Right lobe of liver (tissue), 6 donors: Measurements from ENCODE around the gene GRIA1. TPM values are rescaled to one million over a fixed set of nuclear protein-coding genes. Genes with fewer than 3 reads are reported as not detected.

Experiments
- ATAC-seq, 4 donors: fragments of 200-7000 bp; cut with Tn5 transposase; one replicate each; pipeline ENCODE4 v1.9.1; 2020; ENCODE audit warnings: mild to moderate bottlenecking in 4 of 4, moderate library complexity in 4 of 4
- DNase-seq, 3 donors: peaks; one replicate each; pipeline ENCODE4 v3.0.0-alpha.2; 2020
- H3K27ac ChIP-seq, 3 donors: fragments of 200-600 bp; one replicate each; pipeline ENCODE4 v1.8.0; 2022
- H3K27me3 ChIP-seq, 2 donors: fragments of 200-600 bp; one replicate each; pipeline ENCODE4 v1.8.0; 2022
- H3K36me3 ChIP-seq, 4 donors: fragments of 200-600 bp; sonication (generic) in 1 of 4; one replicate each; pipeline versions ENCODE4 v1.5.1 to v1.8.0; 2017 to 2022; ENCODE audit warnings: control low read depth in 1 of 4
- H3K4me1 ChIP-seq, 4 donors: fragments of 200-600 bp; sonication (generic) in 1 of 4; one replicate each; pipeline versions ENCODE4 v1.5.1 to v1.8.0; 2017 to 2022; ENCODE audit warnings: control low read depth in 1 of 4
- H3K4me3 ChIP-seq, 3 donors: fragments of 200-600 bp; one replicate each; pipeline ENCODE4 v1.8.0; 2022
- H3K9me3 ChIP-seq, 4 donors: fragments of 200-600 bp; sonication (generic) in 1 of 4; one replicate each; pipeline versions ENCODE4 v1.5.1 to v1.8.0; 2017 to 2022; ENCODE audit warnings: control low read depth in 1 of 4
- POLR2A ChIP-seq: fragments of 450-650 bp; IDR thresholded peaks from one replicate; pipeline ENCODE4 v1.6.1; 2017; ENCODE audit warnings: antibody characterized with exemption, mild to moderate bottlenecking
- WGBS: methylation state at CpG from one replicate; pipeline ENCODE4 v1.1.6; 2018; ENCODE audit warnings: low coverage, low lambda C conversion rate; ENCODE audit not compliant: insufficient coverage; ENCODE audit errors: missing lambda C conversion rate; 5-methylcytosine and 5-hydroxymethylcytosine counted together
- intact Hi-C, 2 donors: fragments of 100-400 bp; cut with DNase I; formaldehyde crosslinking; loops; one replicate each; pipeline versions ENCODE4 v1.11.2 to v1.14.1; 2022
- total RNA-seq, 6 experiments: library from RNA; depleted of rRNA in 2 of 6; stranded (reverse); fragments of >200 nt in 2 of 6; fragmentation: NEBNext Ultra II Directional in 3 of 6; extraction: Animal tissue kit (Norgen Biotek cat#: 25700) in 3 of 6; gene quantifications; one replicate each; pipeline versions ENCODE4 v1.1.0 to v1.2.4, GENCODE V29; 2016 to 2023
- TF ChIP-seq, protein P1 (sequence below), 4 donors: fragments of 200-600 bp in 3 of 4; fragments of 450-650 bp in 1 of 4; IDR thresholded peaks; one replicate each; pipeline versions ENCODE4 v1.5.1 to v1.8.0; 2016 to 2022; ENCODE audit warnings: antibody characterized with exemption in 4 of 4, mild to moderate bottlenecking in 2 of 4
- donor health status: DM: no; HTN: yes; CAD: no.
- donor health status: DM: no; HTN: no; CAD: no.
- donor health status: DM: no; HTN: no; CAD: no.
- donor health status: DM: no; HTN: yes; CAD: no.
- donor health status: DM: no; HTN: yes; CAD: no.

Gene GRIA1
- total RNA-seq, 6 experiments from 2014 or later, result not detected

DNA sequence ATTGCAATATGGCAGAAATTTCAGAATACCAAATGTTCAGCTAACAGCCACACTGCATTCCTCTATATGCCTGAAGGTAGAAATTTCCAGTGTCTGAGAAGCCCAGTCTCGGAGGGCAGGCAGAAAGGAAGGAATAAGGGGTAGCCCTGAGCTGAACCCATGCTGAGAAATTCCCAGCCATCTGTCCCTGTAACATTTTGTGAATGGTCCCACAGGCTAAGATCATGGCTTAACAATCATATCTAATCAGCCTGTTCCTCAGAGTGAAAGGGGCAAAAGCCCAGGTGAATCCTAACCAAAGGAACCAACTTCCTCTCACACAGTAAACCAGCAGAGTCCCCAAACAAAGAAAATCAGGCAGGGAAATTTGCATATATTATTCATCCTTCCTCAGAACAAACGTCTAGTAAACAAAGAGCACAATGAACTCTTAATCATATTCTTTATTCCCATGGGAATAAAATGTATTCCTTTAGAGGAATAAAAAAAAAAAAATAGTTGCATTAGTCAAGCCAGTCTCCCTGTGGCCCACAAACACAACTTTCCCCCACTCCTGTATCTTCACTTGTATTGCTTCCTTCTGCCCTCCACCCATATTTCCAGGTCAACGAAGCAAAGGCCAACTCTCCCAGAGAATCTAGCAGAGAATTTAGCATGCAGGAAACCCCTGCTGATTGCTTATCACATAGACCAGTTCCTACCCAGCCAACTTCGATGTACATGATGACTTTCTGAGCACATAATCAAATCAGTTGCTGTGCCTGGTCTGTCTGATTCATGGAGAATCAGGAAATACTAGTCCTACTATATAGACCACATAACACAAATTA, 290.6 kb downstream of the GRIA1 start:
- Histone ChIP-seq H3K36me3 (no peaks in the 10 kb centered on the region), H3K27ac (no peak overlapping the region), H3K4me1 (no peaks in the 10 kb centered on the region), H3K9me3 (no peaks in the 10 kb centered on the region), H3K4me3 (no peak overlapping the region), H3K27me3 (no peaks in the 10 kb centered on the region)
- intact Hi-C loops, result no loop called here
- ATAC-seq (peak in 2 of 4 donors; percentile 28 to 64), DNase-seq (no peak)
- TF ChIP-seq, protein P1, sequence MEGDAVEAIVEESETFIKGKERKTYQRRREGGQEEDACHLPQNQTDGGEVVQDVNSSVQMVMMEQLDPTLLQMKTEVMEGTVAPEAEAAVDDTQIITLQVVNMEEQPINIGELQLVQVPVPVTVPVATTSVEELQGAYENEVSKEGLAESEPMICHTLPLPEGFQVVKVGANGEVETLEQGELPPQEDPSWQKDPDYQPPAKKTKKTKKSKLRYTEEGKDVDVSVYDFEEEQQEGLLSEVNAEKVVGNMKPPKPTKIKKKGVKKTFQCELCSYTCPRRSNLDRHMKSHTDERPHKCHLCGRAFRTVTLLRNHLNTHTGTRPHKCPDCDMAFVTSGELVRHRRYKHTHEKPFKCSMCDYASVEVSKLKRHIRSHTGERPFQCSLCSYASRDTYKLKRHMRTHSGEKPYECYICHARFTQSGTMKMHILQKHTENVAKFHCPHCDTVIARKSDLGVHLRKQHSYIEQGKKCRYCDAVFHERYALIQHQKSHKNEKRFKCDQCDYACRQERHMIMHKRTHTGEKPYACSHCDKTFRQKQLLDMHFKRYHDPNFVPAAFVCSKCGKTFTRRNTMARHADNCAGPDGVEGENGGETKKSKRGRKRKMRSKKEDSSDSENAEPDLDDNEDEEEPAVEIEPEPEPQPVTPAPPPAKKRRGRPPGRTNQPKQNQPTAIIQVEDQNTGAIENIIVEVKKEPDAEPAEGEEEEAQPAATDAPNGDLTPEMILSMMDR (IDR thresholded peaks at IDR 0.05), result no peak
- TF ChIP-seq POLR2A, result no peak
- WGBS, result 6% methylated on average over 4 of the region's 4 CpGs

DNA sequence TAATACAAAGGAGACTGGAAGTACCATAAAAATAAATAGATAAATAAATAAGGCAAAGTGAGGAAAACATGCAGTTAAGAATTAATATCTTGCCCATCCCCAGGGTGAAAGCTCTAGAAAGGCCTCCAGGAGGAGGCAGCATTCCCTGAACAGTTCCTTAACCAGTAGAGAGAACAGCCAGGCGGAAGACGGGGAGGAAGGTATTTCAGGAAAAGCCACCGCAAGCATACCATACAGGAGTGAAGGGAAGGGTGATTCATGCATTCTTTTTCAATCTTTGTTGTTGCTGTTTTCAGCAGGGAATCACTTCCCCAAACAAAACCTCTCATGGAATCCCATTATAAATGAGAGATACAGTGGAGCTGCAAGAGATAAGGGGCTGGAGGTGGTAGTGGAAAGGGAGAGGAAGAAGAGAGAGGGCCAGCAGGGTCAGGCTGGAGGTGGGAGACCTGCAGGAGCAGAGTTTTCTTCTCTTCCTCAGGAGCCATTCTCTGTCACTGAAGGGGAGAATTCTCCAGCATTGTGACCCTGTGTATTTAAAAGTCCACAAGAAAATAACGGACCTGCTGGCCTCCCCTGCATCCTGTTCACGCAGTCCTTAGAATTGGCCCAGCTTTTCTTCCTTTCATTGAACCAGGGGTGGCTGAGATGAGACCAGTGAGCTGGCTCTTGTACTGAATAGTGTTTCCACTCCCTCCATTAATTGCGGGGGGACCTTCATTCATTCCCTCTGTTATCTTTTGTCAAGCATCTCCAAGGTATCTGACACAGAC, 292.3 kb downstream of the GRIA1 start:
- Histone ChIP-seq H3K27ac (no peak overlapping the region), H3K4me3 (no peak overlapping the region), H3K9me3 (no peaks in the 10 kb centered on the region), H3K36me3 (no peaks in the 10 kb centered on the region), H3K4me1 (no peaks in the 10 kb centered on the region), H3K27me3 (no peaks in the 10 kb centered on the region)
- 62% methylated on average over 6 of the region's 6 CpGs for WGBS
- intact Hi-C loops, result no loop called here
- ATAC-seq (no peak), DNase-seq (no peak)
- TF ChIP-seq, protein P1 (IDR thresholded peaks at IDR 0.05), result no peak
- TF ChIP-seq POLR2A, result no peak

DNA sequence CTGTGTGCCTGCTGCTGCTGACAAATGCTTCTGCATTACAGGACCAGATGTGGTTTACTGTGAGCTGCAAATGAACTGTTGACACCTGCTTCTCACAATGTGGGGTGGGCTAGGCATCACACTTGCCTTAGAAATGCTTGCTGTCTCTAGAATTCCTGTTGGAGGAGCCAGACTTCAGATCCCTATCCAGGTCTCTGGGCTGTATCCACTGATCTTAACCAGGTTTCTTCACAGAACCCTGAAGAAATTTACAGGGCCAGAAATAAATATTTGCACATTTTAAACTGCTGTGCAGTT, 292.8 kb downstream of the GRIA1 start:
- no peak overlapping the region for H3K4me3 ChIP-seq
- TF ChIP-seq, protein P1 (IDR thresholded peaks at IDR 0.05), result no peak
- no peak for TF ChIP-seq POLR2A
- no peaks in the 10 kb centered on the region for H3K27me3 ChIP-seq
- H3K36me3 ChIP-seq, result no peaks in the 10 kb centered on the region
- no peak for ATAC-seq
- H3K27ac ChIP-seq, result no peak overlapping the region
- DNase-seq, result no peak
- intact Hi-C loops, result no loop called here
- H3K9me3 ChIP-seq, result no peaks in the 10 kb centered on the region
- no peaks in the 10 kb centered on the region for H3K4me1 ChIP-seq

DNA sequence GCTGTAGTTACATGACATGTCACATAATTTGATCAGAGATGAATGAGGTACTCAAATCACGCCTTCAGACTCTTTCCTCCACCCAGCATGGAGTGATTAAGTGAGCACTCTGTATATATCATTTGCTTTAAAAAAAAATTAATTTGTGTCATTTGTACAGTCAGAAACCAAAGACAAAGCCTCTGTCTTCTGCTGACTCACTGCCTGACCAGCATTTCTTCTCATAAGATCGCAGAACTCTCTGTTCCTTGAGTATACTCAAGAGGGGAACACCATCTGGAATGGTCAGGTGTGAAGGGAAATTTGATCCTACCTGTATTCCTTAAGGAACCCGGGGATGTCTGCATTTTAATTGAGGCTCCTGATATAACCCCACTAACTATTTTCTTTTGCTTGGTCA, 293.8 kb downstream of the GRIA1 start:
- Histone ChIP-seq H3K27ac (no peak overlapping the region), H3K27me3 (no peaks in the 10 kb centered on the region), H3K4me1 (no peaks in the 10 kb centered on the region), H3K4me3 (no peak overlapping the region), H3K36me3 (no peaks in the 10 kb centered on the region), H3K9me3 (no peaks in the 10 kb centered on the region)
- WGBS, result 59% methylated on average over 3 of the region's 3 CpGs
- TF ChIP-seq POLR2A, result no peak
- TF ChIP-seq, protein P1 (IDR thresholded peaks at IDR 0.05), result no peak
- ATAC-seq, result no peak
- no peak for DNase-seq
- intact Hi-C loops, result no loop called here
